DMS114 treated with DMSO at 0.1 percent for 48 hours (cell line): ENCODE data around the gene DOP1A.

Source experiments
- DNase-seq: peaks from one replicate; lab custom pipeline; 2025; ENCODE audit not compliant: unreplicated experiment; lab: John Stamatoyannopoulos, UW

The DOP1A gene

DNA sequence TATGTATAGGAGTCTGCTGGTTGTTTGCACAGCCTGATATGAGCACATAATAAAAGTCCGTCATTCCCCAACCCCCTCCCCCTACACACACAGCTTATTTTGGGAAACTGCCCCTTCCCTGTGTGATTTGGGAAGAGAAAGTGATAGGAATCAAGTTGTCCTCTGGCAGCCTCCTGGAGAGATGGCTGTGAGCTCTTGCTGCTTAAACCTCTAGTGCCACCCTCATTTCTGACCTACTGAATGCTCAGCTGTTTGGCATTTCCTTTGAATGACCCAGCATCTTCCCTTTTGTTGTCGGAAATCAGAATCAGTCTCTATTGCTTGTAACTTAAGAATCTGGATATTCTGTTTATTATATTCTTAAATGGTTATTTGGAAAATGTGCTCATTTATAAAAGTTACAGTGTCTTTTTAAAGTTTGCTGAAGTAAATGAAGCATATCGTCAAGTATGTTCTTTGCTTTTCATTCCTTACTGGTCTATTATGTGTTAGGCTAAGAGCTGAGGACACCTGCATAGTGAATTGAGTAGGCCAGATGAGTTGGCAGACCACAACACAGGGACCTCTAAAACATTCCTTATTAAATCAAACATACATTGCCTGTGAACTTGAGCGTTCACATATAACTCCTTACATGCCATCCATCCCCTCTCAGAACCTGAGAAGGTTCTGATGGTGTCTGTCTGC, 131.2 kb downstream of the DOP1A start:
- DNase-seq: no peak

DNA sequence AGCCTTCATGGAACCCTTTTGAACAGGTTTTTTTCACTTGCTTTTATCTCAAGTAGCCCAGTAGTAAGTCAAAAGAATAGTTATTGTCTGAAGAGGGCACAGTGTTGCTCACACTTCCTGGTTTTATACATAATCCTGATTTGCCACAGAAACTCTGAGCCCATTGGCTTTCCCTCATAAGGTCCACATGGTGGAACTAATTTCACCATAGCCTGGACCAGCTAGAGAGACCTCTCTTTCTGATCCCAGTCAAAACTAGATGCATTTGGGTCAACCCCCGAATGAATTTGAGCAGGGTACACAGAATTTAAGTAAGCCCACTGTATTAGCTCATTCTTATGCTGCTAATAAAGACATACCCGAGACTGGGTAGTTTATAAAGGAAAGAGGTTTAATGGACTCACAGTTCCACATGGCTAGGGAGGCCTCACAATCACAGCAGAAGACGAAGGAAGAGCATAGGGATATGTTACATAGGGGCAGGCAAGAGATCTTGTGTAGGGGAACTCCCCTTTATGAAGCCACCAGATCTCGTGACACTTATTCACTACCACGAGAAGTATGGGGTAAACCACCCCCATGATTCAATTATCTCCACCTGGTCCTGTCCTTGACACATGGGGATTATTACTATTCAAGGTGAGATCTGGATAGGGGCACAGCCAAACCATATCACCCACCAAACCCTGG, 131.8 kb downstream of the DOP1A start:
- no peak for DNase-seq

DNA sequence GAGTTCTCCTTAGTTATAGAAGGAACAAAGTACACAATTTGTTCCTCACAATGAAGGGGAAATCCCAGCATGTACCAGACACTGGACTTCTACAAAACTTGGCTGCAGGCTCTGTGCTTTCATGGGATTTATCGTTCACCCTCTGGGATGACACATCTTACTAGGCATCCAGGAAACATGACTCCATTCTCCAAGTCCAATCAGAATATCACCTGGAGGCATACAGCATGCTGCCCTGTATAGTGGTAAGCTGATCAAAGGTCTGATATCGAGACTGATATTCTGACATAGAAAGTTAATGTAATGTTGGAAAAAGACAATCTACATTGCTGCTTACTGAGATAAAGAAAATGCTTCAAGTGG, 132.4 kb downstream of the DOP1A start:
- DNase-seq: no peak

DNA sequence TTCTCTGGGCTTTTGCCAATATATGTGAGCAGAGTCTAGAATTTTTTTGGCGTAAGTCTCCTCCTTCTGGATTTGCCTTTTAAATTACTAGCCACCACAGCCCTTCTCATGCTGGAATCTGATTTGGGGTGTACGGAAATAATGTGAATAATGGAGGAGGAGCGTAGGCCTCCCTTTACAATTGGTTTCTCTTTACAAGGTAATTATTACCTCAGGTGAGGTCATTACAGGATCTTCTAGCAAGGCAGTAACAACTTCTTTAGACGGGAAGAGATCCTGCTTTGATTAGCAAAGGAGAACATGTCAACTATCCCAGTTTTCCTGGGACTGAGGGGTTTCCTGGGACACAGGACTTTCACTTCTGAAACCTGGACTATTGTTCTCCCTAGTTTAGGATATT, 134.6 kb downstream of the DOP1A start:
- DNase-seq: no peak

DNA sequence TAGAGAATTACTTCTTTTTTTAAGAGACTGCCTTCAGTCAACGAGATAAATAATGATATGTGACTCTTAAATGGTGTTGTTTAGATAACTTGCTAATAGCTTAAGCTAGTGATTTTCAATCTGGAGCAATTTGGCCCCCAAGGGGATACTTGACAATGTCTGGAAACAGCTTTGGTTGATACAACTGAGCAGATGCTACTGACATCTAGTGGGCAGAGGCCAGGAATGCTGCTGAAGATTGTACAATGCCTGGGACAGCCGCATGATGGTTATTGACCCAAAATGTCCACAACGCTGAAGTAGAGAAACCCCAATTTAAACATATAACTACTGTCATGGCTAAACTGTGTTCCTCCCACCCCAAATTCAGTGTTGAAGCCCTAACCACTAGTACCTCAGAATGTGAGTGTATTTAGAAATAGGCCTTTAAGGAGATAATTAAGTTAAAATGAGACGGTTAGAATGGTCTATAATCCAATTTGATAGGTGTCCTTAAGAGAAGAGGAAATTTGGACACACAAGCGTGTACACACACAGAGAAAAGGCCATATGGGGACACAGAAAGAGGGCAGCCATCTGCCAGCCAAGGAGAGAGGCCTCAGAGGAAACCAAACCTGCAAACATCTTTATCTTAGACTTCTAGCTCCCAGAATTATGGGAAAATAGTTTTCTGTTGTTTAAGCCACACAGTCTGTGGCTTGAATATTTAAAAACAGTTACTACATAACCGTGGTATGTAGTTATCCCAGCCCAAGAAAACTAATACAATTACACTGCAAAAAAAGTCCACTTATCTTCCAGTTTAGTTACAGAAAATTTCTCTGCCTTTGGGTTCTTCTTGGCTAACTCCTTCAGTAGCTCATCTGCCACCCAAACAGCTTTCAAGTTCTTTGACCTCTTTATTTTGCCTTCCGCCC, 147.9 kb downstream of the DOP1A start:
- peak; percentile 62 for DNase-seq

DNA sequence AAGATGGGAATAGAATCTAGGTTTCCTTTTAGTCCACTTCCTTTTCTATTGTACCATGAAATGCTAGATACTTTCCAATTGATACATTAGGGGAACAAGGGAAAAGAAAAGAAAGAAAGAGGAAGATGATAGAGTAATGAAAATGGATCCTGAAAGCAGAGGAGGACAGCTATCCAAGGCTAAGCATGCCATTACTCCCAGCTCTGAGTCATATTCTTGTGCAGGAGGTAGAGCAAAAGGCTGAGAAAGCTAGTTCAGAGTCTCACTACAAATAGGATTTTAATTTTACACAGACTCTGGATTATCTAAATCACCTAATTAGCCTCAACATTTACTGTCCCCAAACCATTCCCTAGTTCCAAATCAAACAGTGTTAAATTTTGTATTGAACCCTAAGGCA, 149.3 kb downstream of the DOP1A start:
- no peak for DNase-seq
